GM19438 (cell line): ENCODE data around the gene APBB3.
A peak's percentile ranks its signal among the peaks of the same experiment; 100 is the strongest.

Experiments used
- ATAC-seq: cut with Tn5 transposase; IDR thresholded peaks from one replicate; pipeline ENCODE4 v1.9.1; 2021; ENCODE audit warnings: low read depth; ENCODE audit not compliant: unreplicated experiment

The APBB3 gene

GRCh38 chr5:140576776-140577201 lies 12.4 kb upstream of the APBB3 start:
- ATAC-seq = no peak

DNA sequence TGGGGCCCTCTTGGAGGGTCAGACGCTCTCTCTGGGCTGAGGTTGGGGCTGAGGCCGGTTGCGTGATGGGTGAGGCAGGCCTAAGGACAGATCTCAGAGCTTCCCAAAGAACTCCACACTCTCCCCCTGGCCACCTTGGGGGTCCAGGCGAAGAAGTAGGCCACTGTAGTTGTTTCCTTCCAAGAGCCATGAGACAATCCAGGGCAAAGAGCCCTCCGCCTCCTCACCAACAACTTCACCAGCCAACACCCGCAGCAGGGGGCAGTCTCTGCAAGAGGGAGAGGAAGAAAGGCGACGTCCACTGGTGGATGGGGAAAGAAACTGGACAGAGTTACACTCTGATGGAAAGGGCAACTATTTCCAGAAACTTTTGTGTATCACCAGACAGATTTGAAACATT lies 10.9 kb upstream of the APBB3 start:
- ATAC-seq = no peak

- no peak for ATAC-seq
These were observed 9.8 kb upstream of the APBB3 start for GRCh38 chr5:140574165-140574564.

DNA sequence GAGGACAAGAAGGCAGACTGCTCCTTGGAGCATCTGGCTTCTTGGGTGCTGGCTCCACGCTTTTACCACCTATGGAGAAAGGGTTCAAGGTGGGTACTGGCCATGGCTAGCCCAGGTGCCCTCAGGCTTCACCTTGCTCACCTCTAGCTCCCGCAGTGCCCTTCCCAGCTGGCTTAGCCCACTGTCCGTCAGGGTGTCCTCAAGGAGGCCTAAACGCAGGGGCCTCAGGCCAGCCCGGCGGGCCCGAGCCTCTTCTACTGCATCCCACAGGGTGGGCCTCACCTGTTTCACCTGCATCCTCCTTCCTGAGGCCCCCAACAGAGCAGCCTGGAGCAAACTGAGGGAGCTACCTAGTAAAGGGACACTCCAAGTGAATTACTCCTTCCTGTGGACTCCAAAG lies 9.3 kb upstream of the APBB3 start:
- ATAC-seq = no peak

GRCh38 chr5:140571105-140571504 lies 6.7 kb upstream of the APBB3 start:
- no peak for ATAC-seq

- no peak for ATAC-seq
These were observed 6.1 kb upstream of the APBB3 start for GRCh38 chr5:140570488-140570887.

GRCh38 chr5:140570058-140570457 lies 5.7 kb upstream of the APBB3 start:
- ATAC-seq = no peak

DNA sequence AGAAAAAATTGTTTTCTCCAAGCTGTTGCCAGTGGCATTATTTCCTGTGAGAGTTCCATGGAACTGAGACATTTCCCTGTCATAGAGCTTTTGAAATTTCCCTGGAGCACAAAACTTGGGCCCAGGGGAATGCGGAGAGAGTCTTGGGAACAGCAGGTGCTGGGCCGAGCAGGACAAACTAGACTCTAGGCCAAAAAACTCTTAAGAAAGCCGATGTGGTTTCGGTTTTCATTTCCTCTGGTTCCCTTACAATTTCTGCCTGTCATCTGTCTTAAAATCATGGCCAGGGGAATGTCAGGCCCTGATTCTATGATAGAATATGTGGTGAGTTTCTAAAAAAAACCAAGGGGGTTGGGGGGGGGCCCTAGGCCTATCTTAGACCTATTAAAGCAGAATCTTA lies 4.8 kb upstream of the APBB3 start:
- peak; percentile 33 for ATAC-seq

DNA sequence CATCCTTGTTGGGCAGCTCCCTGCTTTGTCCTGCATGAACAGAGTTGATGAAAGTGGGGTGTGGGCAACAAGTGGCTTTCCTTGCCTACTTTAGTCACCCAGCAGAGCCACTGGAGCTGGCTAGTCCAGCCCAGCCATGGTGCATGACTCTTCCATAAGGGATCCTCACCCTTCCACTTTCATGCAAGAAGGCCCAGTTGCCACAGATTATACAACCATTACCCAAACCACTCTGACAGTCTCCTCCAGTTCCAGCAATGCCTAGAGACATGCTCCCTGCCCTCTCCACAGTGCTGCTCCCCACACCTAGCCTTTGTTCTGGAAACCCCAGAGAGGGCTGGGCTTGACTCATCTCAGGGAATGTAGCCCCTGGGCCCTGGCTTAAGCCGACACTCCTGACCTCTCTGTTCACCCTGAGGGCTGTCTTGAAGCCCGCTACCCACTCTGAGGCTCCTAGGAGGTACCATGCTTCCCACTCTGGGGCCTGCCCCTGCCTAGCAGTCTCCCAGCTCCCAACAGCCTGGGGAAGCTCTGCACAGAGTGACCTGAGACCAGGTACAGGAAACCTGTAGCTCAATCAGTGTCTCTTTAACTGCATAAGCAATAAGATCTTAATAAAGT lies 4.2 kb upstream of the APBB3 start:
- ATAC-seq = no peak

- no peak for ATAC-seq
These were observed 3.5 kb upstream of the APBB3 start for GRCh38 chr5:140567871-140568270.

GRCh38 chr5:140567136-140567818 lies 2.9 kb upstream of the APBB3 start:
- ATAC-seq = no peak

- ATAC-seq = no peak
These were observed 2.3 kb upstream of the APBB3 start for GRCh38 chr5:140566665-140567064.

DNA sequence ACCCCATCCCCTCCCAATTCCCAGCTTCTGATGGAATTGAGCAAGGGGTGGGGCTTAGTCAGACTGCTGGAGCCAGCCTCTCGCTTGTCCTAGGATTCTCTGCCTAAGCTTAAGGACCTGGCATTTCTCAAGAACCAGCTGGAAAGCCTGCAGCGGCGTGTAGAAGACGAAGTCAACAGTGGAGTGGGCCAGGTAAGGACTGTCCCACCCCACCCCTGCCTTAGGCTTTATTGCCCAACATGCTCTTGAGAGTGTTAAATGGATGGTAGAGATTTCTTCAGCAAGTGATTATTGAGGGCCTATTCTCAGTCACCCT lies 1.3 kb upstream of the APBB3 start:
- no peak for ATAC-seq

- no peak for ATAC-seq
These were observed 804 bp upstream of the APBB3 start for GRCh38 chr5:140565024-140565779.

- no peak for ATAC-seq
These were observed 802 bp downstream of the APBB3 start for GRCh38 chr5:140563596-140563995.

- no peak for ATAC-seq
These were observed 2.5 kb downstream of the APBB3 start for GRCh38 chr5:140561753-140562523.

DNA sequence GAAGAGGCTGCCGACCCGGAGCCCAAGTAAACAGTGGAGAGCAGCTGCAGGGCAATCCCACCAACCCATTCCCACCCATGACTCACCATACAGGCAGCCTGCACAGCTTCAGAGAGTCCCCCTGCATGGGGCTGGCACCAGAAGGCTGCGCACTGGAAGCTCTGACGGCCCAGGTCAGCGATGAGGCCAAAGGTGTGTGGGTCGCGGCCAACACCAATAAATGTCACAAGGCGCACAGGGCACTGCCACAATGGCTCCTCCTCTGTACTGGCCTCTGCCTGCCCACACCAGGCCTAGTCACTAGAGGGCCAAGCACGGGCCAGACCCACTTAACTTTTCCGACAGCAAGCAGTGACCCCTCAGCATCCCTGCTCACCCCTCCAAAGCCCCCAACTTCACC lies 4.2 kb downstream of the APBB3 start:
- no peak for ATAC-seq

- ATAC-seq = no peak
These were observed 5.9 kb downstream of the APBB3 start for GRCh38 chr5:140558542-140558941.

DNA sequence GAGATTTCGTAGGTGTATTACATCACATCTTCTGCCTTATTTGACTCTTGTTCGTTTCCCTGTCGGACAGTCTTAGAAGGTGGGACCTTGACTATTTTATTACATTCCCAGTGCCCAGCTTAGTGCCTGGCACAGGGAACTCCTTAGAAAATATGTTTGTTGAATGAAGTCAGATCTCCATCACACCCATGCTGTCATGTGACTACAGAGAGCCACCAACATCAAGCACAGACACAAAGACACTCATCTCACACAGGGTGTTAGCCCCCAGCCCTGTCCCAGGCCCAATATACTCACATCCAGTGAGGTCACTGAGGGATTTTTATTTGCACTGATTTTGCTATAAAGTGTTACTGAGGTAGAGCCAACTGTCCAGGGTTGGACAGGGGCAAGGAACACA lies 6.4 kb downstream of the APBB3 start:
- no peak for ATAC-seq

DNA sequence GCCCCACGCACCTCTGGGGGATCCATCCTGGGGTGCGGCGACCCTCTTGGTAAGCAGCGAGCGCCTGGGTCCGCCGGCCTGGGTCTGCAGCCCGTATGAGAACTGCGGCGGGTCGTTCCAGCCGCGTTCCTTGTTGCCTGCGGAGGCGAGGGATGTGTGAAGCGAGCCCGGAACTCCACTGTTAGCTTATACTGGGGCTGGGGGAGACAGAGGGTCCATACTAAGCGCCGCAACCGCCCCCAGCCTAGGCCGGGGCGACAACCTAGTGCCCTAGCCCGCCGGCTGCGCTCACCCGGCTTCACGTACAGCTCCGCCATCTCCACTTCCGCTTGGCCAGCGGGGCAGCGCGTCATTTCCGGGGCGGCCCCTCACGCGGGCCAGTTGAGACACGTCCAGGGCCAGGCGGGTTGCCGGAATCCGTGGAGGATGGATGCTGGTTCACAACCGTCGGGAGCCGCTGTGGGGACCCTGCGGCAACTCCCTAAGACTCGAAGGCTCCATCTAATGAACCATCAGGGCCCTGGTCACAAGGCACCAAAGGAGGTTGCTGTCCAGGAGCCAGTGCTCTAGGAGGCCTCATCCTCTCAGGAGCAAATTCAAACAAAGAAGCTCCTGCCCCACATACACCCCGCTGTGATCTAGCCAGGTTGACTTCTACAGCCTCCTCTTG lies 7.1 kb downstream of the APBB3 start, which contains the start of gene SRA1:
Gene SRA1 (minus strand): TSS at position 338 of the 670 bp plus-strand sequence. CDS start 21 bp downstream, at position 317.
- ATAC-seq = peak; percentile 96

GRCh38 chr5:140556438-140556837 lies 8.0 kb downstream of the APBB3 start:
- ATAC-seq = no peak
